SK-N-SH treated with all-trans-retinoic acid at 6 μM for 48 hours (cell line): ENCODE data around the gene FZD2.

Experiments used
- CREB5 ChIP-seq: fragments of 250-450 bp; sonication (Bioruptor Pico); IDR thresholded peaks from 2 replicates; pipeline ENCODE4 v1.5.1; 2020; ENCODE audit warnings: low read depth, mild to moderate bottlenecking, moderate library complexity
- CSDC2 ChIP-seq: fragments of 250-450 bp; sonication (Bioruptor Pico); IDR thresholded peaks from 2 replicates; pipeline ENCODE4 v1.5.0; 2020; ENCODE audit warnings: mild to moderate bottlenecking, moderate library complexity
- CSRNP3 ChIP-seq: fragments of 250-450 bp; sonication (Bioruptor Pico); IDR thresholded peaks from 2 replicates; pipeline ENCODE4 v1.5.1; 2021; ENCODE audit warnings: mild to moderate bottlenecking, moderate library complexity
- ESRRG ChIP-seq: fragments of 250-450 bp; sonication (Bioruptor Pico); IDR thresholded peaks from 2 replicates; pipeline ENCODE4 v1.6.1; 2021; ENCODE audit warnings: mild to moderate bottlenecking
- PATZ1 ChIP-seq: fragments of 250-450 bp; sonication (Bioruptor Pico); IDR thresholded peaks from 2 replicates; pipeline ENCODE4 v1.8.0; 2020; ENCODE audit warnings: mild to moderate bottlenecking, moderate library complexity, borderline replicate concordance
- POU6F1 ChIP-seq: fragments of 250-450 bp; sonication (Bioruptor Pico); IDR thresholded peaks from 2 replicates; pipeline ENCODE4 v1.8.0; 2021; ENCODE audit warnings: low read depth, mild to moderate bottlenecking, moderate library complexity, borderline replicate concordance
- PPARA ChIP-seq: fragments of 250-450 bp; sonication (Bioruptor Pico); IDR thresholded peaks from 2 replicates; pipeline ENCODE4 v1.5.0; 2020; ENCODE audit warnings: mild to moderate bottlenecking, borderline replicate concordance
- ZC3H10 ChIP-seq: fragments of 250-450 bp; sonication (Bioruptor Pico); IDR thresholded peaks from 2 replicates; pipeline ENCODE4 v1.5.1; 2021; ENCODE audit warnings: mild to moderate bottlenecking, moderate library complexity
- ZFP3 ChIP-seq: fragments of 250-450 bp; sonication (Bioruptor Pico); IDR thresholded peaks from 2 replicates; pipeline ENCODE4 v1.5.0; 2020; ENCODE audit warnings: mild to moderate bottlenecking, moderate library complexity
- ZNF565 ChIP-seq: fragments of 450-650 bp; formaldehyde crosslinking; conservative IDR thresholded peaks from 2 replicates; pipeline ENCODE4 v1.5.0; 2020; ENCODE audit warnings: low read depth, mild to moderate bottlenecking, moderate library complexity

- TF ChIP-seq ZNF565 (CRISPR knock-in tag) (no peak), POU6F1 (no peak), CREB5 (CRISPR knock-in tag) (no peak), CSRNP3 (no peak), ZC3H10 (no peak), PPARA (CRISPR knock-in tag) (no peak), PATZ1 (CRISPR knock-in tag) (no peak), ZFP3 (CRISPR knock-in tag) (no peak), CSDC2 (CRISPR knock-in tag) (no peak), ESRRG (no peak)
Measured at GRCh38 chr17:44523672-44523972, 33.7 kb upstream of the FZD2 start.
